OCI-LY1 (cell line): ENCODE data around the gene MRPS12.

Experiments used
- EZH2 ChIP-seq: fragments of 200-600 bp; sonication (generic), shearing (Covaris generic); IDR thresholded peaks from 2 replicates; pipeline ENCODE4 v1.8.0; 2017; ENCODE audit warnings: borderline replicate concordance, mixed run types, mild to moderate bottlenecking, antibody characterized with exemption, low read length, moderate library complexity, mixed read lengths
- TF ChIP-seq, protein P1 (sequence below): fragments of 200-600 bp; sonication (generic), shearing (Covaris generic); IDR thresholded peaks from 2 replicates; pipeline ENCODE4 v1.5.1; 2017; ENCODE audit warnings: mild to moderate bottlenecking, antibody characterized with exemption, low read length, moderate library complexity, mixed read lengths

DNA sequence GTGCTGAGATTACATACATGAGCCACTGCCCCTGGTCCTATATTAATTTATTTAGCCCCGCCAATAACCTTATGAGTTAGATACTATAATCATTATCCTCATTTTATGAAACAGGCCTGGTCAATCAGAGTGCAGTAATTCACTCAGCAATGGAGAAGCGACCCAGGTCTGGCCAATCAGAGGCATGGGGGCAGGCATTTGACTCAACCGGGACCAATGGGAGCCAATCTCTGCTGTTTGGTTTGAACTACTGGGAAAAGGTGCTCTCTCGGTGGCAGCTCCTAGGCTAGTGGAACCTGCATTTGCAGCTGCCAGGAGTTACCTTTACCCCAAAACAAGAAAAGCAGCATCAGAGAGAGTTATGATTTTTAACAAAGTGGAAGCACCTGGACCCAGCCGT, 37.9 kb upstream of the MRPS12 start:
- no peak for TF ChIP-seq EZH2
- TF ChIP-seq, protein P1, sequence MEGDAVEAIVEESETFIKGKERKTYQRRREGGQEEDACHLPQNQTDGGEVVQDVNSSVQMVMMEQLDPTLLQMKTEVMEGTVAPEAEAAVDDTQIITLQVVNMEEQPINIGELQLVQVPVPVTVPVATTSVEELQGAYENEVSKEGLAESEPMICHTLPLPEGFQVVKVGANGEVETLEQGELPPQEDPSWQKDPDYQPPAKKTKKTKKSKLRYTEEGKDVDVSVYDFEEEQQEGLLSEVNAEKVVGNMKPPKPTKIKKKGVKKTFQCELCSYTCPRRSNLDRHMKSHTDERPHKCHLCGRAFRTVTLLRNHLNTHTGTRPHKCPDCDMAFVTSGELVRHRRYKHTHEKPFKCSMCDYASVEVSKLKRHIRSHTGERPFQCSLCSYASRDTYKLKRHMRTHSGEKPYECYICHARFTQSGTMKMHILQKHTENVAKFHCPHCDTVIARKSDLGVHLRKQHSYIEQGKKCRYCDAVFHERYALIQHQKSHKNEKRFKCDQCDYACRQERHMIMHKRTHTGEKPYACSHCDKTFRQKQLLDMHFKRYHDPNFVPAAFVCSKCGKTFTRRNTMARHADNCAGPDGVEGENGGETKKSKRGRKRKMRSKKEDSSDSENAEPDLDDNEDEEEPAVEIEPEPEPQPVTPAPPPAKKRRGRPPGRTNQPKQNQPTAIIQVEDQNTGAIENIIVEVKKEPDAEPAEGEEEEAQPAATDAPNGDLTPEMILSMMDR, result no peak
